Endothelial cell of umbilical vein (primary cell): ENCODE data around the gene ITGA6. TPM values are rescaled to one million over a fixed set of nuclear protein-coding genes. Genes with fewer than 3 reads are reported as not detected.

ENCODE experiments used
- BruUV-seq: library from RNA; stranded (reverse); fragments of 400-500 nt; replicated peaks from 2 replicates; lab custom pipeline; 2021; lab: Mats Ljungman, UMichigan
- CTCF ChIA-PET: fragments of 300-600, 350-600 bp; sonication (Branson Sonifier 250); formaldehyde crosslinking; loops from one replicate; lab custom pipeline; 2021; ENCODE audit warnings: antibody characterized with exemption, inconsistent platforms; lab: Charles Lee
- POLR2A ChIA-PET: fragments of 300-600, 350-600 bp; sonication (Branson Sonifier 250); formaldehyde crosslinking; loops from one replicate; lab custom pipeline; 2021; ENCODE audit warnings: antibody characterized with exemption, inconsistent platforms; lab: Charles Lee
- DNase-seq: peaks from one replicate; pipeline ENCODE4 v3.0.0-alpha.2; 2011; ENCODE audit warnings: low read depth, low spot score
- FAIRE-seq: peaks from 2 replicates; lab custom pipeline; 2011; peaks lifted over from hg19 to GRCh38; lab: Jason Lieb, UNC
- H2AFZ ChIP-seq: 2 replicates; pipeline ENCODE4 v1.6.0; 2012; ENCODE audit warnings: low read depth, low read length, control low read depth, inconsistent platforms
- H3K27ac ChIP-seq: 2 replicates; pipeline ENCODE4 v1.5.1; 2011; ENCODE audit warnings: low read depth, mild to moderate bottlenecking, control low read depth, low read length, moderate library complexity; ENCODE audit not compliant: insufficient read depth
- H3K27me3 ChIP-seq, 2 experiments: 2 replicates each; pipeline versions ENCODE4 v1.6.0 to v1.6.1; 2011; ENCODE audit warnings: low read length in 2 of 2, mixed read lengths in 1 of 2; ENCODE audit not compliant: control insufficient read depth in 2 of 2, insufficient read depth in 2 of 2
- H3K36me3 ChIP-seq, 2 experiments: 2 replicates in 1 of 2; 3 replicates in 1 of 2; pipeline ENCODE4 v1.5.1; 2011; ENCODE audit warnings: low read length in 2 of 2, mild to moderate bottlenecking in 1 of 2, moderate library complexity in 1 of 2; ENCODE audit not compliant: control insufficient read depth in 2 of 2, insufficient read depth in 2 of 2; ENCODE audit errors: extremely low read depth in 1 of 2
- H3K4me1 ChIP-seq: 3 replicates; pipeline ENCODE4 v1.5.1; 2011; ENCODE audit warnings: mild to moderate bottlenecking, low read length; ENCODE audit not compliant: control insufficient read depth, insufficient read depth; ENCODE audit errors: extremely low read depth
- H3K4me2 ChIP-seq: 2 replicates; pipeline ENCODE4 v1.6.1; 2011; ENCODE audit warnings: low read length, control low read depth, mixed read lengths; ENCODE audit not compliant: insufficient read depth
- H3K4me3 ChIP-seq, 3 experiments: fragments of 200-600 bp in 1 of 3; sonication (generic), shearing (Covaris generic) in 1 of 3; replicated peaks in 1 of 3; 2 replicates each; pipeline ENCODE4 v1.5.1; 2011 to 2016; ENCODE audit warnings: control low read depth in 3 of 3, low read length in 3 of 3, mild to moderate bottlenecking in 2 of 3, inconsistent platforms in 1 of 3, low read depth in 1 of 3, moderate library complexity in 1 of 3; ENCODE audit not compliant: insufficient read depth in 1 of 3
- H3K79me2 ChIP-seq: 2 replicates; pipeline ENCODE4 v1.6.0; 2012; ENCODE audit warnings: low read length, inconsistent platforms; ENCODE audit not compliant: control insufficient read depth, insufficient read depth
- H3K9ac ChIP-seq: replicated peaks from 2 replicates; pipeline ENCODE3; 2011; ENCODE audit warnings: low read length, control low read depth; ENCODE audit not compliant: insufficient read depth; ENCODE audit errors: extremely low read depth
- H3K9me1 ChIP-seq: replicated peaks from 3 replicates; pipeline ENCODE4 v1.6.0; 2011; ENCODE audit warnings: mild to moderate bottlenecking, low read length; ENCODE audit not compliant: control insufficient read depth, insufficient read depth; ENCODE audit errors: extremely low read depth
- H3K9me3 ChIP-seq: replicated peaks from 2 replicates; pipeline ENCODE4 v1.5.1; 2012; ENCODE audit warnings: low read length, inconsistent platforms; ENCODE audit not compliant: control insufficient read depth, insufficient read depth
- H4K20me1 ChIP-seq: replicated peaks from 2 replicates; pipeline ENCODE3; 2011; ENCODE audit warnings: mild to moderate bottlenecking, low read length; ENCODE audit not compliant: control insufficient read depth, insufficient read depth; ENCODE audit errors: extremely low read depth
- CTCF ChIP-seq, 2 donors: IDR thresholded peaks; 1 replicate in 1 of 2; 2 replicates in 1 of 2; pipeline ENCODE4 v1.5.1; 2011; ENCODE audit warnings: low read length in 2 of 2, mild to moderate bottlenecking in 2 of 2, moderate library complexity in 2 of 2, control low read depth in 1 of 2, inconsistent platforms in 1 of 2, low read depth in 1 of 2; ENCODE audit not compliant: insufficient read depth in 1 of 2; ENCODE audit errors: extremely low read depth in 1 of 2
- EZH2 ChIP-seq: IDR thresholded peaks from 2 replicates; pipeline ENCODE4 v1.6.1; 2012; ENCODE audit warnings: borderline replicate concordance, low read depth, mild to moderate bottlenecking, moderate library complexity, low read length, inconsistent platforms; ENCODE audit not compliant: severe bottlenecking
- FOS ChIP-seq: IDR thresholded peaks from 2 replicates; pipeline ENCODE4 v1.6.1; 2011; ENCODE audit warnings: mild to moderate bottlenecking, low read length, moderate library complexity, borderline replicate concordance; ENCODE audit not compliant: insufficient read depth
- GATA2 ChIP-seq: IDR thresholded peaks from 2 replicates; pipeline ENCODE4 v1.7.0; 2011; ENCODE audit warnings: low read depth, mild to moderate bottlenecking, moderate library complexity, mixed read lengths, low read length; ENCODE audit not compliant: insufficient read length, insufficient read depth
- JUN ChIP-seq: IDR thresholded peaks from 2 replicates; pipeline ENCODE4 v1.6.1; 2011; ENCODE audit warnings: borderline replicate concordance, low read depth; ENCODE audit not compliant: insufficient read length, insufficient read depth
- MYC ChIP-seq: IDR thresholded peaks from one replicate; pipeline ENCODE4 v1.6.1; 2011; ENCODE audit warnings: mild to moderate bottlenecking, low read depth, low read length
- POLR2AphosphoS5 ChIP-seq: IDR thresholded peaks from 2 replicates; pipeline ENCODE4 v1.6.1; 2012; ENCODE audit warnings: low read depth, mild to moderate bottlenecking, control low read depth, low read length, moderate library complexity; ENCODE audit not compliant: insufficient read depth
- dilution Hi-C: fragments of 300-500 bp; cut with MboI; formaldehyde crosslinking; loops from one replicate; pipeline ENCODE4 v1.15.0; 2019; ENCODE audit warnings: low sequenced_read_pairs; ENCODE audit not compliant: extremely low pct_ligation_motif_present
- intact Hi-C: fragments of 100-400 bp; cut with micrococcal nuclease; formaldehyde crosslinking; loops from one replicate; pipeline ENCODE4 v1.10.0; 2022
- polyA plus RNA-seq, 4 experiments: library from polyadenylated mRNA; depleted of rRNA in 3 of 4; stranded (reverse) in 3 of 4; unstranded in 1 of 4; fragments of >200 nt; gene quantifications; 2 replicates each; pipeline versions ENCODE4 v1.2.1 to v1.2.3, GENCODE V29; 2011 to 2012; ENCODE audit warnings: missing spikeins in 1 of 4
- total RNA-seq: library from RNA; stranded (reverse); gene quantifications from 2 replicates; pipeline ENCODE4 v1.2.3, GENCODE V29; 2021
- TF ChIP-seq, protein P1 (sequence below): IDR thresholded peaks from 2 replicates; pipeline ENCODE4 v1.6.1; 2011; ENCODE audit not compliant: insufficient read depth, insufficient read length

ITGA6 gene
- total and polyA plus RNA-seq, 2 donors (not counting 3 experiments of a cell fraction or from before 2014, with no cell fraction given): 24.9 to 208 TPM

GRCh38 chr2:172472446-172473033 is 45.2 kb downstream of the ITGA6 start:
- no peaks in the 10 kb centered on the region for H3K9me3 ChIP-seq
- H3K27ac ChIP-seq: no peak overlapping the region
- intact Hi-C loops: no loop called here
- H3K4me1 ChIP-seq: no peaks in the 10 kb centered on the region
- no peak for TF ChIP-seq POLR2AphosphoS5
- no TSS peak for BruUV-seq
- H3K79me2 ChIP-seq: no peaks in the 10 kb centered on the region
- DNase-seq: no peak
- H3K27me3 ChIP-seq: no peaks in the 10 kb centered on the region
- CTCF ChIA-PET: interaction anchor here (1.0 to 1.5 kb wide), 4 partner anchors 13 to 359 kb away, joined by 3 to 4 read pairs (median 4); no protein-coding TSS in a partner anchor
- no peak overlapping the region for H3K9ac ChIP-seq
- POLR2A ChIA-PET: no interaction called here
- H4K20me1 ChIP-seq: no peaks in the 10 kb centered on the region
- FAIRE-seq: no peak
- no peak overlapping the region for H3K4me2 ChIP-seq
- H2AFZ ChIP-seq: no peak overlapping the region
- dilution Hi-C loops: no loop called here
- H3K36me3 ChIP-seq: peaks cover 0 to 11% of the 10 kb centered on the region in 2 experiments
- H3K4me3 ChIP-seq: no peak overlapping the region
- H3K9me1 ChIP-seq: no peaks in the 10 kb centered on the region

- DNase-seq (no peak), FAIRE-seq (no peak)
- TF ChIP-seq, protein P1, sequence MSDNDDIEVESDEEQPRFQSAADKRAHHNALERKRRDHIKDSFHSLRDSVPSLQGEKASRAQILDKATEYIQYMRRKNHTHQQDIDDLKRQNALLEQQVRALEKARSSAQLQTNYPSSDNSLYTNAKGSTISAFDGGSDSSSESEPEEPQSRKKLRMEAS: no peak
- TF ChIP-seq EZH2: no peak
- TF ChIP-seq MYC: no peak
- TF ChIP-seq CTCF (IDR thresholded peaks at IDR 0.05; ENCODE audit: extremely low read depth in 1 of 2, insufficient read depth in 1 of 2, low read depth in 1 of 2, low read length in 2 of 2): no peak
- no peak for TF ChIP-seq GATA2
- no peak for TF ChIP-seq POLR2AphosphoS5
- TF ChIP-seq FOS: no peak
- no peak for TF ChIP-seq JUN
- BruUV-seq: no TSS peak
- H3K9me3 ChIP-seq: no peaks in the 10 kb centered on the region
- H4K20me1 ChIP-seq: no peaks in the 10 kb centered on the region
- intact Hi-C loops: no loop called here
- H3K27me3 ChIP-seq: no peaks in the 10 kb centered on the region
- ChIA-PET POLR2A (no interaction called here), CTCF (interaction anchor here (1.0 to 1.5 kb wide), 4 partner anchors 13 to 359 kb away, joined by 3 to 4 read pairs (median 4); no protein-coding TSS in a partner anchor)
- H3K27ac ChIP-seq: no peak overlapping the region
- no peaks in the 10 kb centered on the region for H3K4me1 ChIP-seq
- no peak overlapping the region for H3K4me2 ChIP-seq
- no peaks in the 10 kb centered on the region for H3K79me2 ChIP-seq
- H2AFZ ChIP-seq: no peak overlapping the region
- no peaks in the 10 kb centered on the region for H3K9me1 ChIP-seq
- no peak overlapping the region for H3K4me3 ChIP-seq
- dilution Hi-C loops: no loop called here
- H3K9ac ChIP-seq: no peak overlapping the region
- peaks cover 1 to 14% of the 10 kb centered on the region in 2 experiments for H3K36me3 ChIP-seq
Observed at GRCh38 chr2:172473167-172473566, 45.8 kb downstream of the ITGA6 start.
